Mucosa of rectum (tissue), 2 donors: Measurements from ENCODE around the gene UBXN6.

ENCODE experiments used
- H3K27ac ChIP-seq, 2 donors: one replicate each; pipeline ENCODE4 v1.7.0; 2013; ENCODE audit warnings: inconsistent platforms in 2 of 2, low read depth in 2 of 2, low read length in 2 of 2
- H3K27me3 ChIP-seq, 2 donors: one replicate each; pipeline ENCODE4 v1.7.0; 2013; ENCODE audit warnings: low read length in 2 of 2; ENCODE audit not compliant: control insufficient read depth in 2 of 2, insufficient read depth in 2 of 2
- H3K36me3 ChIP-seq, 2 donors: one replicate each; pipeline ENCODE4 v1.7.0; 2013; ENCODE audit warnings: low read length in 2 of 2; ENCODE audit not compliant: control insufficient read depth in 2 of 2, insufficient read depth in 2 of 2
- H3K4me1 ChIP-seq, 2 donors: one replicate each; pipeline ENCODE4 v1.7.0; 2013; ENCODE audit warnings: low read length in 2 of 2, mild to moderate bottlenecking in 1 of 2; ENCODE audit not compliant: control insufficient read depth in 2 of 2, insufficient read depth in 2 of 2
- H3K4me3 ChIP-seq, 2 donors: one replicate each; pipeline ENCODE4 v1.7.0; 2013; ENCODE audit warnings: low read length in 2 of 2
- H3K9ac ChIP-seq, 2 donors: one replicate each; pipeline ENCODE4 v1.7.0; 2013; ENCODE audit warnings: low read length in 2 of 2, low read depth in 1 of 2, mild to moderate bottlenecking in 1 of 2
- H3K9me3 ChIP-seq, 2 donors: one replicate each; pipeline ENCODE4 v1.7.0; 2013; ENCODE audit warnings: low read length in 2 of 2; ENCODE audit not compliant: control insufficient read depth in 2 of 2
- donor health status: healthy.
- donor health status: Normal muscosa, but diverticular disease.

The UBXN6 gene

DNA sequence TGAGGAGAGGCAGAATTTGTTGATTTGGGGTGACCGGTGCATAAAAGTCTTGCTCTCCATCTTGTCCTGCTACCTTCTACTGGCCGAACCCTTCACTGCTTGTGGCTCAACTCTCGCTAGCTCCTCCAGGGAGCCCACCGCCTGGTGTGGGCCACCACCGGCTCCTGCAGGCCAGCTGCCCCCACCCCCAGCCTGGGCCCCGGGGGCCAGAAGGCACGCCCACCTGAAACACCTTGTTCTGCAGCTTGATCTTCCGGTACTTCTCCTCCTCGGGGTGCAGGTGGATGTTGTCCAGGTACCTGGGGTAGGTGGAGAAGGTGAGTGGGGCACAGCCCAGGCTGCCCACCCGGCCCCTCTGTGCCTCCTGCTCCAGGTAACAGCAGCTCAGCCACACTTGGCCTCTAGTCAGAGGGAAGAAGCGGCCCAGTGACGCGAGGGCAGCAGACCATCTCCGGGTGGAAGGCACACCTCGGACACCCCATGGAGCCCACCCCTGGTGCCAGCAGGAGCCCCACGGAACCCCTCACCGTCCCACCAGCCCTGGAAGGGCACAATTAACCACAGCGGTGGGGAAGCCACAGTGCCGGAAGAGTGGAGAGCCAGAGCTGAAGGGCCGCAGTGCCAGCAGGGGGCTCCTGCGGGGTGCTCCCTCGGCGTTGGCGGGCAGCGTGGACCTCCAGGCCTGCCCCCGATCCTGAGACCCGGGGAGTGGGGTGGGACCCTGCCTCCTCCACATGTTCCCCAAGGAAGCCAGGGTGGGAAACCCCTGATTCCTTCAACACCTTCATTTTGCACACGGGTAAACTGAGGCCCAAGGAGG is 10.1 kb downstream of the UBXN6 start:
- Histone ChIP-seq H3K4me3 (no peak overlapping the region), H3K27me3 (no peaks in the 10 kb centered on the region), H3K9me3 (no peaks in the 10 kb centered on the region), H3K36me3 (peaks cover 55 to 61% of the 10 kb centered on the region in 2 donors), H3K4me1 (no peaks in the 10 kb centered on the region), H3K9ac (no peak overlapping the region), H3K27ac (no peak overlapping the region)

DNA sequence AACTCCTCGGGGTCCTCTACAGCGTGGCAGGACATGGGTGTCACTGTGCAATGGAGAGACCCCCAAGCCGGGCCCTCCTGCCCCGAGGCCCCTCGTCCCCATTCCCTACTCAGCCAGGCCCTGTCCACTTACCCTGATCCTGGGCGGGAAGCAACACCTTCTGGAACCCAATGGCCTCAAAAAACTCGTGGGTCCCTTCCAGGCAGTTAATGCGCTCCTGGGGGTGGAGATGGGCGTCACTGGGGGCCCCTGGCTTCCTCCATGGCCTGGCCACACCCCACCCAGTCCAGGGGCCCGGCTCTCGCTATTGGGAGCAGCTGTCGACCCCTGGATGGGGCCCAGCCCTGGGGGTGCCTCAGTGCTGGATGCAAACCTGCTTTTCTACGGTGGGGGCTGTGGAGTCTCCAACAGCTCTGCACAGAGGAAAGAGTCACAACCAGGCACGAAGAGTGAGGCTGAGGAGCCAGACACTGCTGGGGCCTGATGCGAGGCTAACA is 10.8 kb downstream of the UBXN6 start:
- H3K9ac ChIP-seq: no peak overlapping the region
- H3K4me3 ChIP-seq: no peak overlapping the region
- no peak overlapping the region for H3K27ac ChIP-seq
- H3K36me3 ChIP-seq: peaks cover 51 to 62% of the 10 kb centered on the region in 2 donors
- no peaks in the 10 kb centered on the region for H3K9me3 ChIP-seq
- H3K4me1 ChIP-seq: no peaks in the 10 kb centered on the region
- no peaks in the 10 kb centered on the region for H3K27me3 ChIP-seq

GRCh38 chr19:4445963-4446703 is 11.5 kb downstream of the UBXN6 start:
- no peaks in the 10 kb centered on the region for H3K27me3 ChIP-seq
- no peaks in the 10 kb centered on the region for H3K9me3 ChIP-seq
- no peak overlapping the region for H3K4me3 ChIP-seq
- H3K36me3 ChIP-seq: peaks cover 51 to 56% of the 10 kb centered on the region in 2 donors
- no peak overlapping the region for H3K27ac ChIP-seq
- no peak overlapping the region for H3K9ac ChIP-seq
- no peaks in the 10 kb centered on the region for H3K4me1 ChIP-seq

GRCh38 chr19:4444765-4445741 is 12.5 kb downstream of the UBXN6 start:
- no peaks in the 10 kb centered on the region for H3K4me1 ChIP-seq
- no peak overlapping the region for H3K9ac ChIP-seq
- H3K27me3 ChIP-seq: no peaks in the 10 kb centered on the region
- peaks cover 51 to 52% of the 10 kb centered on the region in 2 donors for H3K36me3 ChIP-seq
- H3K9me3 ChIP-seq: no peaks in the 10 kb centered on the region
- H3K4me3 ChIP-seq: no peak overlapping the region
- no peak overlapping the region for H3K27ac ChIP-seq

DNA sequence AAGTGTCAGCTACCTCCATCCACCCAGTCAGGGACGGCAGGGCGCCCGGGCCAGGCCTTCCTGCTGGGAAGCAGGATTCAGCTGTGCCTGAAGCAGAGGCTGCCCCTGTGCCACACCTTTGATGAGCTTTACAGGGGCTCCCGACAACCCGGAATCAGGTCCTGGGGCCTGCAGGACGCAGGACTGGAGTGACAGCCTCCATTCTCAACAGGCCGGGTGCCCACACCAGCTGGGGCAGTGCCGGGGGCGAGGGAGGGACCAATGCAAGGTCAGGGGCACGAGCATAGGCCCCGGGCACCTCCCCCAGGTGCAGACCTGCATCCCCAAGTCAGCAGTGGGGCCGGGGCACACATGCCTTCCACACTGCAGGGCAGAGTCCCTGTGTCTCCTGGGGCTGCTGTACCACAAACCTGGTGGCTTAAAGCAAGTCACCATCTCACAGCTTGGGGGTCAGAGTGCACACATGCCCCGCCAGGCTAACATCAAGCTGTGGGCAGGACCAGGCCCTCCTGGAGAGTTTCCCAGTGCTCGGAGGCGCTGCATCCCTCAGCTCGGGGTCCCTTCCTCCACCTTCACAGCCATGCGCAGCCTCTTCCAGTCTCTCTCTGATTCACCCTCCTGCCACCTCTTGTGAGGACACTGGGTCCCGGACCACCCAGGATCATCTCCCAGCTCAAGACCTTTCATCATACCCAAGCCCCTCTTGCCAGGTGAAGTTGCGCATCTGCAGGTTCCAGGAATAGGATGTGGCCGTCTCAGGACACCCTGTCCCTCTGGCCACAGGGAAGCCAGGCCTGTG is 13.4 kb downstream of the UBXN6 start:
- Histone ChIP-seq H3K9ac (no peak overlapping the region), H3K36me3 (peaks cover 46 to 49% of the 10 kb centered on the region in 2 donors), H3K9me3 (no peaks in the 10 kb centered on the region), H3K4me3 (no peak overlapping the region), H3K4me1 (no peaks in the 10 kb centered on the region), H3K27me3 (no peaks in the 10 kb centered on the region), H3K27ac (no peak overlapping the region)

GRCh38 chr19:4443188-4443587 is 14.4 kb downstream of the UBXN6 start:
- Histone ChIP-seq H3K4me1 (no peaks in the 10 kb centered on the region), H3K27me3 (no peaks in the 10 kb centered on the region), H3K9ac (no peak overlapping the region), H3K27ac (no peak overlapping the region), H3K4me3 (no peak overlapping the region), H3K9me3 (no peaks in the 10 kb centered on the region), H3K36me3 (peaks cover 38 to 45% of the 10 kb centered on the region in 2 donors)

- Histone ChIP-seq H3K9me3 (no peaks in the 10 kb centered on the region), H3K4me1 (no peaks in the 10 kb centered on the region), H3K27me3 (no peaks in the 10 kb centered on the region), H3K9ac (no peak overlapping the region), H3K27ac (no peak overlapping the region), H3K36me3 (peaks cover 33 to 42% of the 10 kb centered on the region in 2 donors), H3K4me3 (no peak overlapping the region)
Measured at GRCh38 chr19:4442819-4443146, 14.8 kb downstream of the UBXN6 start.

DNA sequence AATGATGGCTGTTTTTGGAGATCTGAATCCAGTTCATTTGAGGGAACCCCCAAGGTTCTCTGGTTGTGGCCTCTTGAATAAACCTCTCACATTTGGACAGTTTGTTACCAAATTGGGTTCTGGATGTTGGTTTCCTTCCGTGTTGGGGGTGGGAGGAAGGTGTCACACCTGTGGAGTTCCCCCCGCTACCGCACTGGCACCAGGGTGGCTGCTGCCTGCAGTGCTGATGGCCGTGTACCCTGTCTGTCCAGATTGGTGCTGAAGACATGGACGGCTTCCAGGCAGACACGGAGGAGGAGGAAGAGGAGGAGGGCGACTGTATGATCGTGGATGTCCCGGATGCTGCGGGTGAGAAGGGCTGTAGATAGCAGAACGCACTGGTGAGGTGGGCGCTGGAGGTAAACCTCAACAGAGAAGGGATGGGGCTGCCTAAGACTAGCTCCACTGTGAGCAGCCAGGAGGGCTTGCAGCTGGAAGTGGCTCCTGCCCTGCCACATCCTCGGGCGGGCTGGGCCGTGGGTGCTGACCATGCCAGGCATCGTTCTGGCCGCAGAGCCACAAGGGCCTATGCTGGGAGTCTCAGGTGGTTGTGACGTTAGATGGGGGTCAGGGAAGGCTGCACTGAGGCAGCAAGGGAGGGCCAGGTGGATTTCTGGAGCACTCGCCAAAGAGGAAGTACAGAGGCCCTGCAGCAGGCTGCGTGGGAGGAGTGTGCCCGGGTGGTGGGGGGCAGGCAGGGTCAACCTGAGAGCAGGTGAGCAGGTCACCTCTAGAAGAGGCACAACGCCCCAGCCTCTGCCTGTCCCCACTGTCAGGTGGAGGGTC is 15.4 kb downstream of the UBXN6 start:
- no peaks in the 10 kb centered on the region for H3K9me3 ChIP-seq
- no peaks in the 10 kb centered on the region for H3K4me1 ChIP-seq
- H3K4me3 ChIP-seq: no peak overlapping the region
- H3K27ac ChIP-seq: no peak overlapping the region
- no peaks in the 10 kb centered on the region for H3K27me3 ChIP-seq
- H3K9ac ChIP-seq: no peak overlapping the region
- peaks cover 28 to 39% of the 10 kb centered on the region in 2 donors for H3K36me3 ChIP-seq

DNA sequence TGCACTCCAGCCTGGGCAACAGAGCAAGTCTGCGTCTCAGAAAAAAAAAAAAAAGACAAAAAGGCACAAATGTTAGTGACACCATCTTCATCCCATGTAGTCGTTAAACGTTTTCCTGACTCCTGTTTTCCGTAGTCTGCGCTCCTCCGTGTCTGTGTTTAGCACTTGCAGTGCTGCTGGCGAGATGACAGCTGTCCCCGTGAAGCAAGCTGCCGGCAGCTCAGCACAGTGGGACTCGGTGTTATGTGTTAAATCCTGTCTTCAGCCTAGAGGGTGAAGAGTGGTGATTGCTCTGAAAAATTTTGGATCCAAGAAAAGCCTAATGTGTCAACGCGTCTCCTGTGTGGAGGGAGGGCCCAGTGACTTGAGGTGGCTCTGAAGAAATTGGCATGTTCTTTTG is 18.4 kb downstream of the UBXN6 start:
- Histone ChIP-seq H3K9me3 (no peaks in the 10 kb centered on the region), H3K4me1 (no peaks in the 10 kb centered on the region), H3K36me3 (peaks cover under 1 to 15% of the 10 kb centered on the region in 2 donors), H3K27me3 (no peaks in the 10 kb centered on the region), H3K27ac (no peak overlapping the region), H3K4me3 (no peak overlapping the region), H3K9ac (no peak overlapping the region)
